H9 (cell line): ENCODE data around the gene NVL. TPM values are rescaled to one million over a fixed set of nuclear protein-coding genes. Genes with fewer than 3 reads are reported as not detected.

Source experiments
- DNase-seq: peaks from one replicate; pipeline ENCODE4 v3.0.0-alpha.2; 2017
- H2AFZ ChIP-seq: one replicate; pipeline ENCODE4 v1.6.1; 2013; ENCODE audit warnings: mild to moderate bottlenecking, low read length, control low read depth, moderate library complexity
- H2AK5ac ChIP-seq: 2 replicates; pipeline ENCODE4 v1.6.1; 2013; ENCODE audit warnings: low read length, control low read depth, mixed read lengths; ENCODE audit not compliant: insufficient read length
- H2BK120ac ChIP-seq: one replicate; pipeline ENCODE4 v1.6.1; 2013; ENCODE audit warnings: low read depth, mild to moderate bottlenecking, low read length, control low read depth, inconsistent platforms; ENCODE audit not compliant: poor library complexity, severe bottlenecking
- H2BK12ac ChIP-seq: 2 replicates; pipeline ENCODE4 v1.6.1; 2013; ENCODE audit warnings: low read length, control low read depth, mixed read lengths, low read depth; ENCODE audit not compliant: insufficient read length
- H2BK15ac ChIP-seq: 2 replicates; pipeline ENCODE4 v1.6.1; 2013; ENCODE audit warnings: low read depth, low read length, control low read depth
- H2BK20ac ChIP-seq: one replicate; pipeline ENCODE4 v1.6.1; 2013; ENCODE audit warnings: low read depth, mild to moderate bottlenecking, low read length, control low read depth, inconsistent platforms; ENCODE audit not compliant: poor library complexity, severe bottlenecking
- H2BK5ac ChIP-seq: 2 replicates; pipeline ENCODE4 v1.6.1; 2013; ENCODE audit warnings: low read length, control low read depth, mixed read lengths; ENCODE audit not compliant: insufficient read length
- H3K14ac ChIP-seq: 2 replicates; pipeline ENCODE4 v1.6.1; 2013; ENCODE audit warnings: low read length, control low read depth; ENCODE audit not compliant: insufficient read depth
- H3K18ac ChIP-seq: 2 replicates; pipeline ENCODE4 v1.6.1; 2013; ENCODE audit warnings: low read depth, mild to moderate bottlenecking, mixed read lengths, low read length, control low read depth; ENCODE audit not compliant: insufficient read length
- H3K23ac ChIP-seq: 2 replicates; pipeline ENCODE4 v1.6.1; 2013; ENCODE audit warnings: low read length, control low read depth, mixed read lengths, low read depth; ENCODE audit not compliant: insufficient read length
- H3K23me2 ChIP-seq: 2 replicates; pipeline ENCODE4 v1.6.1; 2013; ENCODE audit warnings: low read depth, mild to moderate bottlenecking, mixed read lengths, low read length, control low read depth; ENCODE audit not compliant: insufficient read length, poor library complexity, severe bottlenecking
- H3K27ac ChIP-seq: 2 replicates; pipeline ENCODE4 v1.5.1; 2013; ENCODE audit warnings: low read length, control low read depth, mixed read lengths, low read depth; ENCODE audit not compliant: insufficient read length
- H3K27me3 ChIP-seq: 2 replicates; pipeline ENCODE4 v1.6.1; 2013; ENCODE audit warnings: low read length, control low read depth, inconsistent platforms; ENCODE audit not compliant: insufficient read depth
- H3K4ac ChIP-seq: 2 replicates; pipeline ENCODE4 v1.6.1; 2013; ENCODE audit warnings: low read depth, mild to moderate bottlenecking, control low read depth, inconsistent platforms, low read length, moderate library complexity
- H3K4me1 ChIP-seq: 2 replicates; pipeline ENCODE4 v1.6.1; 2013; ENCODE audit warnings: low read length, control low read depth, inconsistent platforms; ENCODE audit not compliant: insufficient read depth
- H3K4me2 ChIP-seq: 2 replicates; pipeline ENCODE4 v1.6.1; 2013; ENCODE audit warnings: low read length, control low read depth, mixed read lengths; ENCODE audit not compliant: insufficient read length, insufficient read depth
- H3K56ac ChIP-seq: 2 replicates; pipeline ENCODE4 v1.6.1; 2013; ENCODE audit warnings: low read depth, mild to moderate bottlenecking, mixed read lengths, low read length, control low read depth; ENCODE audit not compliant: insufficient read length
- H3K79me1 ChIP-seq: 2 replicates; pipeline ENCODE4 v1.6.1; 2013; ENCODE audit warnings: low read depth, mild to moderate bottlenecking, moderate library complexity, low read length, control low read depth, inconsistent platforms; ENCODE audit not compliant: insufficient read depth, poor library complexity, severe bottlenecking
- H3K79me2 ChIP-seq: 2 replicates; pipeline ENCODE4 v1.6.1; 2013; ENCODE audit warnings: low read length, control low read depth, inconsistent platforms; ENCODE audit not compliant: insufficient read depth
- H3K9ac ChIP-seq: 2 replicates; pipeline ENCODE4 v1.6.1; 2013; ENCODE audit warnings: low read length, control low read depth, mixed read lengths; ENCODE audit not compliant: insufficient read length; ENCODE audit errors: extremely low read depth
- H3K9me3 ChIP-seq: one replicate; pipeline ENCODE4 v1.6.1; 2013; ENCODE audit warnings: low read depth, low read length, inconsistent platforms; ENCODE audit not compliant: control insufficient read depth
- H3T11ph ChIP-seq: one replicate; pipeline ENCODE4 v1.6.1; 2013; ENCODE audit warnings: mild to moderate bottlenecking, low read length, control low read depth, inconsistent platforms
- H4K20me1 ChIP-seq: one replicate; pipeline ENCODE4 v1.6.1; 2013; ENCODE audit not compliant: control insufficient read depth, insufficient read length, insufficient read depth
- H4K5ac ChIP-seq: 2 replicates; pipeline ENCODE4 v1.6.1; 2013; ENCODE audit warnings: low read depth, mild to moderate bottlenecking, mixed read lengths, low read length, control low read depth; ENCODE audit not compliant: insufficient read length
- H4K8ac ChIP-seq: replicated peaks from 2 replicates; pipeline ENCODE4 v1.6.1; 2013; ENCODE audit warnings: low read length, control low read depth, mixed read lengths, low read depth; ENCODE audit not compliant: insufficient read length
- H4K91ac ChIP-seq: 2 replicates; pipeline ENCODE4 v1.6.1; 2013; ENCODE audit warnings: low read depth, mild to moderate bottlenecking, moderate library complexity, mixed read lengths, low read length, control low read depth; ENCODE audit not compliant: insufficient read length
- H3K27ac Mint-ChIP-seq, 3 experiments: 2 replicates in 2 of 3; 3 replicates in 1 of 3; pipeline ENCODE4 v1.8.0; 2020 to 2021; ENCODE audit warnings: mixed read lengths in 3 of 3, mild to moderate bottlenecking in 1 of 3, moderate library complexity in 1 of 3
- H3K27me3 Mint-ChIP-seq: 2 replicates; pipeline ENCODE4 v1.8.0; 2021; ENCODE audit warnings: low read depth, mild to moderate bottlenecking, moderate library complexity, mixed read lengths
- H3K36me3 Mint-ChIP-seq, 3 experiments: 2 replicates in 2 of 3; 3 replicates in 1 of 3; pipeline ENCODE4 v1.8.0; 2020 to 2021; ENCODE audit warnings: low read depth in 3 of 3, mixed read lengths in 3 of 3; ENCODE audit not compliant: insufficient read depth in 1 of 3
- H3K4me1 Mint-ChIP-seq, 2 experiments: 2 replicates each; pipeline ENCODE4 v1.8.0; 2020; ENCODE audit warnings: mixed read lengths in 2 of 2
- H3K4me3 Mint-ChIP-seq, 2 experiments: 2 replicates in 1 of 2; 3 replicates in 1 of 2; pipeline ENCODE4 v1.8.0; 2020 to 2021; ENCODE audit warnings: mild to moderate bottlenecking in 2 of 2, mixed read lengths in 2 of 2, moderate library complexity in 1 of 2
- H3K9me3 Mint-ChIP-seq, 2 experiments: 2 replicates in 1 of 2; 3 replicates in 1 of 2; pipeline ENCODE4 v1.8.0; 2020; ENCODE audit warnings: mild to moderate bottlenecking in 2 of 2, mixed read lengths in 2 of 2, moderate library complexity in 1 of 2
- WGBS: extraction: QIAGEN DNeasy Blood & Tissue Kit; methylation state at CpG from one replicate; pipeline ENCODE4 v1.1.7; 2013; ENCODE audit warnings: missing lambda C conversion rate, low lambda C conversion rate, mixed read lengths; ENCODE audit not compliant: insufficient read length; ENCODE audit errors: extremely low coverage; 5-methylcytosine and 5-hydroxymethylcytosine counted together
- total RNA-seq: library from RNA; stranded (reverse); gene quantifications from 2 replicates; pipeline ENCODE4 v1.2.1, GENCODE V29; 2021
- TF ChIP-seq, protein P1 (sequence below): fragments of 200-600 bp; sonication (generic); conservative IDR thresholded peaks from 3 replicates; pipeline ENCODE4 v1.8.0; 2021; ENCODE audit warnings: antibody characterized with exemption, mild to moderate bottlenecking

The NVL gene
- total RNA-seq, 1 experiment from 2014 or later = 66.9 TPM

DNA sequence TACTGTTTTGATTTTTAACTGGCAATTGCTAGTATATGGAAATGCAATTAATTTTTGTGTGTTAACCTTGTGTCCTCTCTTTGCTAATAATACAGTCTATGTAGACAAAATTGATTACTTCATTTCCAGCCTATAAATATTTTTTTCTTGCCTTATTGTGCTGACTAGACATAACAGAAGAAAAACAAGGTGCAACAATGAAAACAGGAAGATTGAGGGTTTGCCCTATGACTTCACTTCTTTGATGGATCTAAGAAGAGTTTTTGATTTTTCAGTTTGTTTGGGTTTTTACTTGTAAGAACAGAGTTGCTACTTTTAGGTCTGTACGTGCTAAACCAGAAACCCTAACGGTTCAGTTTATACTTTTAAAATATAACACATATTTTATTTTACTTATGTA is 18.2 kb upstream of the NVL start:
- peaks cover 11 to 35% (median 21%) of the 10 kb centered on the region in 3 experiments for H3K36me3 Mint-ChIP-seq
- TF ChIP-seq, protein P1, sequence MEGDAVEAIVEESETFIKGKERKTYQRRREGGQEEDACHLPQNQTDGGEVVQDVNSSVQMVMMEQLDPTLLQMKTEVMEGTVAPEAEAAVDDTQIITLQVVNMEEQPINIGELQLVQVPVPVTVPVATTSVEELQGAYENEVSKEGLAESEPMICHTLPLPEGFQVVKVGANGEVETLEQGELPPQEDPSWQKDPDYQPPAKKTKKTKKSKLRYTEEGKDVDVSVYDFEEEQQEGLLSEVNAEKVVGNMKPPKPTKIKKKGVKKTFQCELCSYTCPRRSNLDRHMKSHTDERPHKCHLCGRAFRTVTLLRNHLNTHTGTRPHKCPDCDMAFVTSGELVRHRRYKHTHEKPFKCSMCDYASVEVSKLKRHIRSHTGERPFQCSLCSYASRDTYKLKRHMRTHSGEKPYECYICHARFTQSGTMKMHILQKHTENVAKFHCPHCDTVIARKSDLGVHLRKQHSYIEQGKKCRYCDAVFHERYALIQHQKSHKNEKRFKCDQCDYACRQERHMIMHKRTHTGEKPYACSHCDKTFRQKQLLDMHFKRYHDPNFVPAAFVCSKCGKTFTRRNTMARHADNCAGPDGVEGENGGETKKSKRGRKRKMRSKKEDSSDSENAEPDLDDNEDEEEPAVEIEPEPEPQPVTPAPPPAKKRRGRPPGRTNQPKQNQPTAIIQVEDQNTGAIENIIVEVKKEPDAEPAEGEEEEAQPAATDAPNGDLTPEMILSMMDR = no peak
- H2BK20ac ChIP-seq = no peak overlapping the region
- H3K4me1 Mint-ChIP-seq = peaks cover 2 to 3% of the 10 kb centered on the region in 2 experiments
- no peak overlapping the region for H3K27ac Mint-ChIP-seq
- no peaks in the 10 kb centered on the region for H3K27me3 ChIP-seq
- H3K79me1 ChIP-seq = no peaks in the 10 kb centered on the region
- no peak overlapping the region for H2BK5ac ChIP-seq
- no peak for DNase-seq
- no peak overlapping the region for H2AFZ ChIP-seq
- no peak overlapping the region for H3T11ph ChIP-seq
- no peak overlapping the region for H3K9ac ChIP-seq
- no peak overlapping the region for H4K91ac ChIP-seq
- no peaks in the 10 kb centered on the region for H4K20me1 ChIP-seq
- H3K18ac ChIP-seq = no peak overlapping the region
- no peak overlapping the region for H3K27ac ChIP-seq
- no peak overlapping the region for H3K23ac ChIP-seq
- H3K4me3 Mint-ChIP-seq = no peak overlapping the region
- H4K8ac ChIP-seq = no peak overlapping the region
- no peak overlapping the region for H3K56ac ChIP-seq
- H3K23me2 ChIP-seq = no peaks in the 10 kb centered on the region
- H3K4ac ChIP-seq = no peak overlapping the region
- WGBS = no CpG with 5 or more reads among the region's 2 CpGs
- H3K9me3 Mint-ChIP-seq = peaks cover 41 to 42% of the 10 kb centered on the region in 2 experiments
- no peak overlapping the region for H2BK120ac ChIP-seq
- no peaks in the 10 kb centered on the region for H3K79me2 ChIP-seq
- no peak overlapping the region for H3K14ac ChIP-seq
- H2BK15ac ChIP-seq = no peak overlapping the region
- no peak overlapping the region for H3K4me2 ChIP-seq
- no peaks in the 10 kb centered on the region; the same call in 1 of the 2 replicates for H3K27me3 Mint-ChIP-seq
- H2AK5ac ChIP-seq = no peak overlapping the region
- H3K9me3 ChIP-seq = peaks cover 8% of the 10 kb centered on the region
- no peak overlapping the region for H4K5ac ChIP-seq
- H2BK12ac ChIP-seq = no peak overlapping the region
- H3K4me1 ChIP-seq = no peaks in the 10 kb centered on the region
